HG03025 (cell line): ENCODE results near the gene FAM53A.
"Not testable (repeated sequence)": the region's sequence is repeated elsewhere in the genome, so short reads cannot be mapped to it uniquely, and the experiment has no call there.

ENCODE experiments used
- ATAC-seq: cut with Tn5 transposase; IDR thresholded peaks from one replicate; pipeline ENCODE4 v1.9.1; 2021; ENCODE audit warnings: mild to moderate bottlenecking, moderate library complexity; ENCODE audit not compliant: unreplicated experiment, low FRiP score

The FAM53A gene

DNA sequence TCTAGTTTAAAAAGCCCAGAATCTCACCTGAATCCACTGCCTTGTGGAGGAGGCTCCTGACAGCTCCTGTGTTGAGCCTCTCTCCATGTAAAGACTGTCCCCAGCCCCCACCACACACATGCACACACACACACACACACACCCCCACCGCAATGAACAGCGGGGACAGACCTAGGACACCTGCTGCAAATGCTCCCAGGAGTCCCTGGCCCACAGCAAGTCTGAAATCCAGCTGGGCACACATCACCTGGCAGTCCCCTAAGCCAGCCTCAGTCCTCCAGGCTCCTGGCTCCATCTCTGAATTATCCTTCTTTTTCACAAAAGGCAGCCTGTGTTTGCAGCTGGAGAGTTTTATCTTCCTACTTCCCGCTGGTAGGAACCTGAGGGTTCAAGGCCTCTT lies 6.6 kb upstream of the FAM53A start:
- no peak for ATAC-seq

DNA sequence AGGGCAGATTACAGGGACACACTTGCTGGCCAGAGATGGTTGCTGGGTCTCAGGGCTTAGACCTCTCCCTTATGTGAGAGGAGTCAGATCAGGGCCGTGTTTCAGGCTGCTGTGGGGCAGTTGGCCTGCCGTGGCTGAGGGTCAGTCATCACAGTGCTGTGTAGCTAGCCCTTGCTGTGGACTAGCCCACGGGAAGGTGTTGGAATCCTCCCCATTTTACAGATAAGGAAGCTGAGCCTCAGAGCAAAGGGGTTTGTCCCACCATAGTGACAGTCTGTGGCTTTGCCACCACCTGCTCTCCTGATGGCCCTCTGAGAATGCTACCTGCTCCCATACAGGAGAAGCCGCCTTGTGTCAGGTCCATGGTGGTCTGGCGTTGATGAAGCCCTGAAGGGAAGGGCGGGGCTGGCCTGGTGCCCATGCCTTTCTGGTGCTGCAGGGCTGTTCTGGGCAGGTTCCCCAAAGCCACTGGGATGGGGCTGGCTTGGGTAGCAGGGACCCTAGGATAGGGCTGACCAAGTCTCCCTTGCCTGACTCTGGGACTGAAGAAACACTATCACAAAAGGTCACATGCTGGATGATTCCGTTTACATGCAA lies 2.4 kb upstream of the FAM53A start:
- no peak for ATAC-seq

DNA sequence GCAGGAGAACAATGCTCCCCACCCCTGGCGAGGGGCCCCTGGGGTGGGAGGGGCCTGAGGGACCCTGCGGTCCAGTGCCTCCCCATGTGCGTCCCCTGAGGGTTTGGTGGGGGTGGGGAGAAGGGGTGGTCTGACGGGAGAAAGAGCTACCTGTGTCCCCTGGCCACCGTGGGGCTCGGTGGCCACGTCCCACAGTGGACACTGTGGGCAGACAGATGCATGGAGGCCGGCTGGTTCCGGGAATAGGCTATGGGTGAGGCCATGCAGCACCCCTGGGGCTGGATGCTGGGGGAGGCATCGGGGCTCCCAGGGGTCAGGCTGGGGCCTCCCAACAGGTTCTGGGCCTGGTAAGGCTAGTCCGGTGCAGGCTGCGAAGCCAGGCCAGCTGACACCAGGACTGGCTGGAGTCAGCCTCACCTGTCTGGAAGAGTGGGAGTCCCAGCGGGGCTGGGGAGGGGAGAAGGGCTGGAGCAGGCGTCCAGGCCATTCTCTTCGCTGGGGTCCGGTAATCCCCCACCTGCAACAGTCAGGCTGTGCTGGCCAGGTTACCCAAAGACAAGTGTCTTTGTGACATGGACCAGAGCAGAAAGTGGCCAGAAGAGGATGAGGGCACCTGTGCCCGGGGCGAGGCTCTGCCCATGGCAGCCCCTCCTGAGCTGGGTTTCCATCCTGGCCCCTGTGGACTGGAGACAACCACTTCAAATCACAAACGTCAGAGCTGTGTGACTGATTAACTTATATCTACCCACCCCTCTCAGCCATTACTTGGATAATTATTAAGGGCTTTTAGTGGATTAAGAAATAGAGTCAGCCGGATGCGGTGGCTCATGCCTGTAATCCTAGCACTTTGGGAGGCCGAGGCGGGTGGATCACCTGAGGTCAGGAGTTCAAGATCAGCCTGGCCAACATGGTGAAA lies 1.4 kb upstream of the FAM53A start:
- no peak for ATAC-seq

DNA sequence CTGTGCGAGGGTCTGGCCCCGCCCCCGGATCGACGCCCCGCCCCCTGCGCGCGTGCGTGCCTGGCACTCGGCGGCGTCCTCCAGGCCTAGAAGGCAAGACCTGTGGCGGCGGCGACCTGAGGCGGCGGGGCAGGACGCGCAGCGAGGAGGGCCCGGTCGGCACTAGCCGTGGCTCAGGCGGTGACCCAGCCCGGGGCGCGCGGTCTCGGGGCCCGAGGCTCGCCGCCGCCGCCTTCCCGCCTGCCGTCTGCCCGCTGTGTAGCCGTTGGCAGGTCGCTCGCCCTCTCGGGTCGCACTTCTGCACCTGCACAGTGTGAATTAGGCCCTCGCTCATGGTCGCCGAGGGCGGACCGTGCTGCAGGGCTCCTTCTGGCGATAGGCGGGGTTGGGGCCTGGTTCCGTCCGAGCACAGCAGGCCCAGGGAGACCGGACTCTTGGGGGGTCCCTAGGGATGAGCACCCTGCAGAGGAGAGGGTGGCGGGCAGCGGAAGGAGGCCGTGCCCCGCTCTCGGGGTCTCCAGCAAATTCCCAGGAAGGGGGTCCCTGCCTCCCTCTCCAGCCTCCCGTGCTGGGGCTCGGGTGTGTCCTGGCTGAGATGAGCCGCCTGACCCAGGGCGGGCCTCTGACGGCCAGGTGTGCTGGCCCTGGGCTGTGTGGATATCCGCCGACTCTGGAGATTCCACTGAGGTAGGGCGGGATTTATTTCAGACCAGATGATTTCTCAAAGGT lies 557 bp upstream of the FAM53A start:
- no peak for ATAC-seq

GRCh38 chr4:1683261-1683735 lies 815 bp downstream of the FAM53A start:
- ATAC-seq, result no peak

DNA sequence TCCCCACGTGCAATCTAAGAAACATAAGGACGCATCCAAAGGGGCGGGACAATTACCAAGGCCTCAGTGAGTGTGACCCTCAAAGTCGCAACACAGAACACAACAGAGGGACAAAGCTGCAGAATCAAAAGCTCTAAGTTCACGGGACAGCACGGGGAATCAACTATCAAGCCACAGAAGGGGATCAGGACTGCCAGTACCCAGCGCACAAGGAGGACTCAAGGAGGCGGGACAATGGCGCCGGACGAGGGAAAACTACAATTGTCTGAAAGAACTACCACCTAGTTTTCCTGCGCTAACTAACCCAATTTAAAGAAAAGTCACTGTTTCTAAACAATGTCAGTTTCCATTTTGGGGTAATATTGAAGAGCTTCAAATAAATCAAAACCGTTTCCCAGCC lies 1.3 kb downstream of the FAM53A start:
- ATAC-seq, result no peak

DNA sequence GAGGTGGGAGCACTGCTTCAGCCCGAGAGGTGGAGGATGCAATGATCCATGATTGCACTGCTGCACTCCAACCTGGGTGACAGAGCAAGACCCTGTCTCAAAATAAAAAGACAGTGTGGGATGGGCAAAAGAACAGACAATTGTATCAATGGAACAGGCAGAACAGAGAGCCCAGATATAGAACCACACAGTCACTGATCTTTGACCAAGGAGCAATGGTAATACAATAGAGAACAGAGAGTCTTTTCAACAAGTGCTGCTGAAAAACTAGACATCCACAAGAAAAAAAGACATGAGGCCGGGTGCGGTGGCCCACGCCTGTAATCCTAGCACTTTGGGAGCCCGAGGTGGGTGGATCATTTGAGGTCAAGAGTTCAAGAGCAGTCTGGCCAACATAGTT lies 5.9 kb downstream of the FAM53A start:
- ATAC-seq, result no peak

DNA sequence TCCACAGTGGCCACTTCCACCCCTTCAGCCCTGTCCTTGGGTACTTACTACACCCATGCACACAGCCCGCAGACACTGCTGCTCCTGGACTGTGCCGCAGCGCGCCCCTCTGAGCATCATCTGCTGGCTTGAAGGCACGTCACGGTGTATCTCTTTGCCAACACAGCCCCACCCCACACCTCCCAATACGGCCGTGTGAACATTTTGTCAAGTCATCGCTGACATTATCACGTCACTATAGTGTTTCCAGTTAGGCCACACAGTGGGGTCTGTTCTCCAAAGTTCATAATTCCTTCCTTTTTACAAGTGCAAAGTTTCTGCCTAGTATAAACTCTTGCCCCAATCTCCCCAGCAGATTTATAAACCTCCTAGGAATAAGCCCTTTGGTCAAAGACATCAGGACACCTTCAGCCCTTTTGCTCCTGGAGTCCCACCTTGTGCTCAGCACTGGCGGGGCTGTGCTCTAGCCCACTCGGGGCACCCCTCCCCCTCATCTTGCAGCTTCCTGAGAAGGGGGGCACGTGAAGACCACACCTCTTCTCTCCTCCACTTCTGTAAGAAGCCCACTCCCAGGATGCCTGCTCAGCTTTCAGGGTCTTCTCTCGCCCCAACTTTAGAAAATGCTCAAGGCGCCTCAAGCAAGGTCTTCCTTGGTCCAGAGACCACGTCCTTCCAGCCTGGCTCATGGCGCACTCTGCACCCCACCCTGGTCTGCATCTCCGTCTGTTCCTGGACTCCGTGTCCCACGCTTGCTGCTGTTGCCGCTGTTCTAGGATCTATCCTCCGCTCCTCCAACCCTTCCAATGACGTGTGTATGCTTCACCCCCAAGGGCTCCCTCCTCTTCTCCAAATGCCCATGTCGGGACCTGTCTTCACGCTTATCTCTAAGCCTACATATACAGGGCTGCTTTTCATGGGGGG lies 7.2 kb downstream of the FAM53A start:
- ATAC-seq, result no peak

- ATAC-seq, result no peak
These were observed 8.3 kb downstream of the FAM53A start for GRCh38 chr4:1675802-1676137.

DNA sequence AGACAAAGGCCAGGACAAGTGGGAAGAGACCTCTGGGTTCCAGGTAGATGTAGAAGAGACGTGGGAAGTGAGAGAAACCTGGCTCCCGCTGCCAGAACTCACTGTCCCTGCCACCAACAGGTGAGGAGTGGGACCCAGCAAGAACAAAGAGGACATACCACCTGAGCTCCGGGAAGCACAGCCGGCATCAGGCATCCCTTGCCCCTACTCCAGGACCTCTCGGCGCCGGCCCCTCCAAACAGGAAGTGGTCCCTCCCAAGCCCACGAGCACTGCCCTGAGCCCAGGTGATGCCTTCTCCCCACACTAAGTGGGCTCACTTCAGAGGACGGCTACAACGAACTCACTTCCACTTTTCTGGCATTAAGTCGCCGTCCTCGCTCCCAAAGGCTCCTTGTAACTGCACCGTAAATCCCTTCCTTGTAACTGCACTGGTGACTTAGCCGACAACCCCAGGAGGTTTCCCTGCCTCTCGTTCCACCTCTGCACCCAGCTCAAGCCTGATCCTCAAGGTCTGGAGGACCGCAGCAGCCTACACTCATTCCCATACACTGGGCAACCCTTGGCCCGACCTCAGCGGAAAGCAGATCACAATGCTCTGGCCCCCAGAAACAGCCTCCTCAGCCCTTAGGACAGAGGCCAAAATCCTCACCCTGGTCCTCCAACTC lies 8.8 kb downstream of the FAM53A start:
- no peak for ATAC-seq

- ATAC-seq, result no peak
These were observed 9.4 kb downstream of the FAM53A start for GRCh38 chr4:1674682-1675081.

GRCh38 chr4:1673671-1674070 lies 10.4 kb downstream of the FAM53A start:
- ATAC-seq, result no peak

DNA sequence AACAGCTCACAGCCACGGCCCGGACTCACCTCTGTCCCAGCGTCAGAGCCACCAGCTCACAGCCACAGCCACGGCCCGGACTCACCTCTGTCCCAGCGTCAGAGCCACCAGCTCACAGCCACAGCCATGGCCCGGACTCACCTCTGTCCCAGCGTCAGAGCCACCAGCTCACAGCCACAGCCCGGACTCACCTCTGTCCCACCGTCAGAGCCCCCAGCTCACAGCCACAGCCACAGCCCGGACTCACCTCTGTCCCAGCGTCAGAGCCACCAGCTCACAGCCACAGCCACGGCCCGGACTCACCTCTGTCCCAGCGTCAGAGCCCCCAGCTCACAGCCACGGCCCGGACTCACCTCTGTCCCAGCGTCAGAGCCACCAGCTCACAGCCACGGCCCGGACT lies 13.1 kb downstream of the FAM53A start:
- not testable (repeated sequence) for ATAC-seq

DNA sequence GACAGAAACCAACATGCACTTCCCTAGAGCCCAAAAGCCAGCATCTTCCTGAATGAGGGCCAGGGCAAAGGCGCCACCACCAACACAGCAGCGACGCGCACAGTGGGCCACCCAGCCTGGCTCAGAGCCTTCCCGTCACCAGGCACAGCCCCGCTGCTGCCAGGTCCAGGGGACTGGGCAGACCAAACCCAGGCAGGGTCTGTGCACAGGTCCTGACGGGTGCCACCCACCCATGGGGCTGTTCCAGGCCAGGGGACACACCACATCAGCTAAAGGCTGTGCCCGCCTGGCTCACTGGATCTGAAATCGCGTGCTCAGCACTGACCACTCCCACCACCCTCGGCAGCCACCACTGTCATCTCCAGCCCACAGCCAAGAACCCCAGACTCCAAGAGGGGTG lies 13.8 kb downstream of the FAM53A start:
- ATAC-seq, result no peak

- ATAC-seq, result no peak
These were observed 14.3 kb downstream of the FAM53A start for GRCh38 chr4:1669850-1670249.

DNA sequence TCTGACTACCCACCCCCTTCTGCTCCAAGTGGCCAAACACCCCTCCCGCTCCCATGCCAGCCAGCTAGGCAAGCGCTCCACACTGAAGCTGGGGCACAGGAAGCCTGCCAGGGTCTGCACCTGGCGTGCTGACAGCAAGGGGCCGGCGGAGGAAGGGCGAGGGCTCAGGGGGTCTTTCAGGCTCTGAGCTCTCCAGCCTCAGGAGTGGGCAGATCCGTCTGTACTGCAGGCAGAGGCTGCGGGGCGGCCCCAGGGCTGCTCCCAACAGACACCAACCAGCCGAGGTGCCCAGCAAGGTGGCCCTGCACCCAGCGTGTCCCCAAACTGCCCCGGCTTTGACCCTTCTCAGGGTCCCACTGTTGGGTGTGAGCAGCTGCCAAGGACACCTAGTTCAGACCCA lies 14.8 kb downstream of the FAM53A start:
- ATAC-seq, result no peak

DNA sequence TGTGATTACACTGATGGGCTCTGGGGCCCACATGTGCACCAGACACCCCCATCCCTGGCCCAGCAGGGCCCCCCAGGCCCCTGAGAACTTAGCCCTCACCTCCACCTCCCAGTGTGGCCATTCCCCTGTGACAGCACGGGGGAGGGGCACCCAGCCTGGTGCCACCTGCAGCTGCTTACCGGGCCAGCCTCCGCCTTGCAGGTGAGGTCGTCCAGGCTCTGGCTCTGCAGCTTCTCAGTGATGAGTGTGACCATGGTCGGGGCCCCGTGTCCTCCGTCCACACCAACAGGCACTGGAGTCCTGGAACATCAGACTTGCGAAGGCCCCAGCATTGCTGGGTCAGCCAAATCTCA lies 15.6 kb downstream of the FAM53A start:
- ATAC-seq, result no peak

- no peak for ATAC-seq
These were observed 16.8 kb downstream of the FAM53A start for GRCh38 chr4:1667273-1667672.

DNA sequence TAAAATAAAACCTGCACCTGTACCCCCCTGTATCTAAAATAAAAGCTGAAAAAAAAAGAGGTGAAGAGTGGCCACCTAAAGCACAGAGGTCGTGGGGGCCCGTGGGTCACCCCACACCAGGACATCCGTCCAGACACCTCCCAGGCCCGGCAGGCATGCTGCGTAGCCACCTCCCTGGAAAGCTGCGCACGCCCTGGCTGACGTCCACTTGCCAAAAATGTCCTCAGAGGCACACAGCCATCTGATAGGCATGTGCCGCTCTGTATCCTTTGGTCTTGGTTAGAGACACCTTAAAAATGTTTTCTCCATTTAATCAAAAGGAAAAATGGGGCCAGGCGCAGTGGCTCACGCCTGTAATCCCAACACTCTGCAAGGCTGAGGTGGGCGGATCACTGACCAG lies 17.7 kb downstream of the FAM53A start:
- ATAC-seq, result no peak

DNA sequence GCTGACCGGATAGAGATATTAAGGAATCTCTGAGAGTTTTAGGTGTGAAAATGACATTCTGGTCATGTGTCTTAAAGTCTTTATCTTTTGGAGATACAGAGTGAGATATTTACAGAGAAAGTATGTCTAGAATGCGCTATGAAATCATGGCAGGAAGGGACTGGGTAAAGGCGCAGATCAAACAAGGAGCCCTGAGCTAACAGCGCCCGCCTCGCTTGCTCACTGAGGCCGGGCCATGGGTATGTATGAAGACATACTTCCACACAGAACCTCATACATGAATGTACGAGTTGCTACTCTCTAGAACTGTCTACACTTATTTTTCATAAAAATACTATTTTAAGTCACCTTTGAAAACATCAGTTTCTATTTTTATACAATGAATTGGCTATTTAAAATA lies 20.0 kb downstream of the FAM53A start:
- no peak for ATAC-seq
